Heart right ventricle (tissue), 16 donors: ENCODE results near the gene MAD1L1. TPM values are rescaled to one million over a fixed set of nuclear protein-coding genes. Genes with fewer than 3 reads are reported as not detected.

Experiments used
- ATAC-seq, 8 donors: fragments of 200-7000 bp; cut with Tn5 transposase; one replicate each; pipeline ENCODE4 v1.9.1; 2020; ENCODE audit warnings: mild to moderate bottlenecking in 8 of 8, moderate library complexity in 8 of 8, moderate number of reproducible peaks in 1 of 8
- DNase-seq, 2 donors: peaks; one replicate each; pipeline ENCODE4 v3.0.0-alpha.2; 2020
- H3K27ac ChIP-seq, 10 donors: fragments of 200-600 bp; sonication (generic) in 2 of 10; one replicate each; pipeline versions ENCODE4 v1.5.0 to v1.8.0; 2020 to 2022; ENCODE audit warnings: mild to moderate bottlenecking in 3 of 10
- H3K27me3 ChIP-seq, 7 donors: fragments of 200-600 bp; one replicate each; pipeline ENCODE4 v1.8.0; 2021 to 2022; ENCODE audit warnings: mild to moderate bottlenecking in 2 of 7
- H3K36me3 ChIP-seq, 9 donors: fragments of 200-600 bp; sonication (generic) in 1 of 9; one replicate each; pipeline versions ENCODE4 v1.5.0 to v1.8.0; 2020 to 2022; ENCODE audit warnings: mild to moderate bottlenecking in 2 of 9
- H3K4me1 ChIP-seq, 9 donors: fragments of 200-600 bp; sonication (generic) in 1 of 9; one replicate each; pipeline versions ENCODE4 v1.5.0 to v1.8.0; 2020 to 2022; ENCODE audit warnings: mild to moderate bottlenecking in 4 of 9
- H3K4me3 ChIP-seq, 10 donors: fragments of 200-600 bp; sonication (generic) in 2 of 10; one replicate each; pipeline versions ENCODE4 v1.5.0 to v1.8.0; 2020 to 2022; ENCODE audit warnings: mild to moderate bottlenecking in 7 of 10, moderate library complexity in 2 of 10
- H3K9me3 ChIP-seq, 11 donors: fragments of 200-600 bp in 10 of 11; sonication (generic) in 2 of 11; one replicate each; pipeline versions ENCODE4 v1.5.0 to v1.8.0; 2013 to 2022; ENCODE audit warnings: mild to moderate bottlenecking in 2 of 11, control low read depth in 1 of 11, moderate library complexity in 1 of 11
- WGBS, 2 donors: extraction: QIAGEN DNeasy Blood & Tissue Kit; methylation state at CpG; one replicate each; pipeline ENCODE4 v1.1.7; 2013; ENCODE audit warnings: inconsistent platforms in 1 of 2; 5-methylcytosine and 5-hydroxymethylcytosine counted together
- intact Hi-C, 10 donors: fragments of 100-400 bp; cut with DNase I; formaldehyde crosslinking; loops; one replicate each; pipeline versions ENCODE4 v1.11.1 to v1.14.2; 2022
- polyA plus RNA-seq, 2 donors: library from polyadenylated mRNA; stranded (reverse); fragments of 200-250 nt; gene quantifications; one replicate each; pipeline ENCODE4 v1.2.3, GENCODE V29; 2013
- total RNA-seq, 10 donors: library from RNA; stranded (reverse); fragmentation: NEBNext Ultra II Directional in 3 of 10; extraction: Animal tissue kit (Norgen Biotek cat#: 25700) in 3 of 10; gene quantifications; one replicate each; pipeline versions ENCODE4 v1.2.1 to v1.2.4, GENCODE V29; 2021 to 2023
- TF ChIP-seq, protein P1 (sequence below), 9 donors: fragments of 200-600 bp; sonication (generic) in 2 of 9; IDR thresholded peaks; one replicate each; pipeline versions ENCODE4 v1.5.0 to v1.8.0; 2021 to 2022; ENCODE audit warnings: antibody characterized with exemption in 9 of 9, mild to moderate bottlenecking in 5 of 9, moderate library complexity in 1 of 9
- donor health status: Arrhythmogenic right ventricular cardiomyopathy.
- donor health status: ischemic (EF 13 %, LVEDD 7.1; RV severe dilation, severe dysfunction).
- donor health status: healthy with polysubstance abuse.
- donor health status: DM: no; HTN: yes; CAD: no.
- donor health status: DM: no; HTN: no; CAD: no.
- donor health status: ischemic (EF 25% LVEDD 6.9; RV normal size, moderate dysfunction).
- donor health status: ischemic (EF 25% LVEDD 5.7; RV mildly dilated, moderate dysfunction).
- donor health status: healthy.
- donor health status: DM: yes; HTN: yes; CAD: no.
- donor health status: Ischemic cardiomyopathy.
- donor health status: ischemic (EF 35%, LVEDD 5.7; RV mildly dilated, moderate dysfunction).
- donor health status: nonischemic (EF 11% LVEDD 7.7; RV severe dilation, severe dysfunction).
- donor health status: DM: yes; HTN: yes; CAD: no.
- donor health status: PGD.
- donor health status: ischemic (EF 29% LVEDD 5.4; RV normal size, mild dysfunction).
- donor health status: nonischemic (EF 23%, LVEDD 6.1; RV moderate dilation, normal function).

MAD1L1 gene
- total and polyA plus RNA-seq, 12 donors, result 13.8 to 46.8 (median 20.2) TPM

DNA sequence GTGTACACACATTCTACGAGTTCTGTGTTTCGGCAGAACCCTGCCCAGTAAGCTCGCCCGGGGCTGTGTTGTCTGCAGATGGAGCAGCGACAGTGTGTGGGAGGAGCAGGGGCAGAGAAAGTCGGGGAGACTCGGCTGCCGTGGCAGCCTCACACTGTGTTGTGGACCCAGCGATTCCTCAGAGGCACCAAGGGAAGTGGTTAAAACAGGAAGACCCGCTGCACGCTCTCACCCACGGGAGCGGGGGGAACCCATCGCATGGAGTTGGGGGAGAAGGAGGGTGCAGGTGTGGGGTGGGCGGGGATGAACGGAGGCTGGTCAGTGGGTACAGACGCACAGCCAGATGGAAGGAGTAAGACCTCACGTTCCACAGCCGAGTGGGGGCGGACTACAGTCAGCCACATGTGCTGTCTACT is 312.5 kb downstream of the MAD1L1 start:
- Histone ChIP-seq H3K9me3 (no peaks in the 10 kb centered on the region), H3K4me1 (peaks cover 4 to 73% (median 18%) of the 10 kb centered on the region in 9 donors), H3K36me3 (peaks cover 0 to 8% (median 0%) of the 10 kb centered on the region in 9 donors), H3K4me3 (peak overlapping the region in 1 of 10 donors; percentile 39), H3K27me3 (no peaks in the 10 kb centered on the region), H3K27ac (peak overlapping the region in 1 of 10 donors; percentile 63)
- TF ChIP-seq, protein P1, sequence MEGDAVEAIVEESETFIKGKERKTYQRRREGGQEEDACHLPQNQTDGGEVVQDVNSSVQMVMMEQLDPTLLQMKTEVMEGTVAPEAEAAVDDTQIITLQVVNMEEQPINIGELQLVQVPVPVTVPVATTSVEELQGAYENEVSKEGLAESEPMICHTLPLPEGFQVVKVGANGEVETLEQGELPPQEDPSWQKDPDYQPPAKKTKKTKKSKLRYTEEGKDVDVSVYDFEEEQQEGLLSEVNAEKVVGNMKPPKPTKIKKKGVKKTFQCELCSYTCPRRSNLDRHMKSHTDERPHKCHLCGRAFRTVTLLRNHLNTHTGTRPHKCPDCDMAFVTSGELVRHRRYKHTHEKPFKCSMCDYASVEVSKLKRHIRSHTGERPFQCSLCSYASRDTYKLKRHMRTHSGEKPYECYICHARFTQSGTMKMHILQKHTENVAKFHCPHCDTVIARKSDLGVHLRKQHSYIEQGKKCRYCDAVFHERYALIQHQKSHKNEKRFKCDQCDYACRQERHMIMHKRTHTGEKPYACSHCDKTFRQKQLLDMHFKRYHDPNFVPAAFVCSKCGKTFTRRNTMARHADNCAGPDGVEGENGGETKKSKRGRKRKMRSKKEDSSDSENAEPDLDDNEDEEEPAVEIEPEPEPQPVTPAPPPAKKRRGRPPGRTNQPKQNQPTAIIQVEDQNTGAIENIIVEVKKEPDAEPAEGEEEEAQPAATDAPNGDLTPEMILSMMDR (IDR thresholded peaks at IDR 0.05), result no peak
- intact Hi-C loops, result no loop called here
- DNase-seq, result peak in 1 of 2 donors; percentile 14
- ATAC-seq, result peak in 5 of 8 donors; percentile 9 to 30 (median 20)
- 86 to 87% methylated on average over 20 of the region's 20 CpGs for whole genome bisulfite sequencing, 2 donors

DNA sequence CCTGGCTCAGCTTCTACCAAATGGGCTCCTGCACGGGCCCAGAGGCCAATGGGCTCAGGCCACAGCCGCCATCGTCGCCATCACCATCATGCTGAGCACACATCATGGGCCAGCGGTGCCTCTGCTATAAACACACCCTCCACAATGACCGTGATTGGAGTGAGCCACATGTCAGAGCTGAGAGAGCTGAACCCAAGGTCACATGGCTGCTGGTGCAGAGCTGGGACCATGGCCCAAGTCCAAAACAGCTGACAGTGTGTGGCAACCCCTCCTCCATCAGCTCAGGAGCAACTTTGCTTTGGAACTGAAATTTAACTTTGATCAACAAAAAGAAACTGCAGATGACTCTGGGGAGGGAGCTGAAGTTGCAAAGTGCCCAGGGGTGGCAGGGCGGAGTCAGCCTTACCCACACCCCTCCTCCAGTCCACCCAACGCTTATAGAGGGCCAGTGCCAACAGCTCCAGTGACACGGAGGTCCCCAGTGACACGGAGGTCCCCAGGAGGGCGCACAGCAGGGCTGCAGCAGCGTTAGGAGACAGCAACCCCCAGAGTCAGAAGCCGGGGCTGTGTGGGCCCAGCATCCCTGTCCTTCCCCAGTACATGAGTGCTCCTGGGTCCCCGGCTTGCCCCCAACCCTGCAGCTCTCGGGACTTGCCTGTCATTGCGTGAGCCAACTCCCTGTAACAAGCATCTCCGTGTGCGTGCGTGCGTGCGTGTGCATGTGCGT is 313.0 kb downstream of the MAD1L1 start:
- intact Hi-C loops, result no loop called here
- H3K27me3 ChIP-seq, result no peaks in the 10 kb centered on the region
- peak overlapping the region in 2 of 10 donors; percentile 15 to 63 for H3K27ac ChIP-seq
- H3K36me3 ChIP-seq, result peaks cover 0 to 8% (median 0%) of the 10 kb centered on the region in 9 donors
- DNase-seq (peak; percentile 42 to 65), ATAC-seq (peak; percentile 73 to 86 (median 80))
- peak overlapping the region in 1 of 10 donors; percentile 39 for H3K4me3 ChIP-seq
- TF ChIP-seq, protein P1 (IDR thresholded peaks at IDR 0.05), result no peak
- 73 to 77% methylated on average over 22 of the region's 22 CpGs for WGBS, 2 donors
- H3K4me1 ChIP-seq, result peaks cover 4 to 68% (median 18%) of the 10 kb centered on the region in 9 donors
- no peaks in the 10 kb centered on the region for H3K9me3 ChIP-seq

DNA sequence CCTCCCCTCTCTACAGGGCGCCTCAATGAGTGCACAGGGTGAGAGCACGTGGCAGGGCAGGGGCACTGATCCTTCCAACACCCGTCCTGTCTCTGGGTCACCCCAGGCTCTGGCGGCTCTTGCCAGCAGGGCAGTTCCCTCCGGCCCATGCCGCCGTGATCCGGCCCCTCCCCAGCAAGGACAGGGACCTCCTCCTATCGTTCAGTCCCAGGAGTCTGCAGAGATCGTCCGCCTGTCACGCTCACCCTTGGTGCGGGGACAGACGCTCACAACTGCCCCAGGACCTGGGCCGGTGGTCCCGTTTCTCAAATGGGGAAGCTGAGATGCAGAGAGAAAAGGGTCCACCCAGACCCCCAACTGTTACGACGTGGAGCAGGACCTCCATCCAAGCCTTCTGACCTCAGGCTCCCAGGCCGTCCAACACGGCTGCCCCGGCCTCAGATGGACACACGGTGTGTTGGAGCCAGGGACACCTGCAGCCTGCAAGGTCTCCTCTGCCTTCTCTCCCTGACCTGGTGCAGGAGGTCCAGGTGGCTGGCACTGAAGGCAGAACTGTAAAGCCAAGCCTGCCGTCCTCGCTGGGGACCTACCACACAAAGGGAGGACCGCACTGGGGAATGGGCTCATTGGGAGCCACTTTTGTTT is 313.7 kb downstream of the MAD1L1 start:
- TF ChIP-seq, protein P1 (IDR thresholded peaks at IDR 0.05), result no peak
- H3K9me3 ChIP-seq, result no peaks in the 10 kb centered on the region
- H3K36me3 ChIP-seq, result peaks cover 0 to 8% (median 0%) of the 10 kb centered on the region in 9 donors
- no peak overlapping the region for H3K4me3 ChIP-seq
- intact Hi-C loops, result no loop called here
- H3K27ac ChIP-seq, result peak overlapping the region in 2 of 10 donors; percentile 15 to 63
- peak in 1 of 8 donors; percentile 18 for ATAC-seq
- 92 to 96% methylated on average over 25 of the region's 25 CpGs for WGBS, 2 donors
- H3K27me3 ChIP-seq, result no peaks in the 10 kb centered on the region
- peaks cover 7 to 63% (median 18%) of the 10 kb centered on the region in 9 donors for H3K4me1 ChIP-seq
- DNase-seq, result peak in 1 of 2 donors; percentile 15

DNA sequence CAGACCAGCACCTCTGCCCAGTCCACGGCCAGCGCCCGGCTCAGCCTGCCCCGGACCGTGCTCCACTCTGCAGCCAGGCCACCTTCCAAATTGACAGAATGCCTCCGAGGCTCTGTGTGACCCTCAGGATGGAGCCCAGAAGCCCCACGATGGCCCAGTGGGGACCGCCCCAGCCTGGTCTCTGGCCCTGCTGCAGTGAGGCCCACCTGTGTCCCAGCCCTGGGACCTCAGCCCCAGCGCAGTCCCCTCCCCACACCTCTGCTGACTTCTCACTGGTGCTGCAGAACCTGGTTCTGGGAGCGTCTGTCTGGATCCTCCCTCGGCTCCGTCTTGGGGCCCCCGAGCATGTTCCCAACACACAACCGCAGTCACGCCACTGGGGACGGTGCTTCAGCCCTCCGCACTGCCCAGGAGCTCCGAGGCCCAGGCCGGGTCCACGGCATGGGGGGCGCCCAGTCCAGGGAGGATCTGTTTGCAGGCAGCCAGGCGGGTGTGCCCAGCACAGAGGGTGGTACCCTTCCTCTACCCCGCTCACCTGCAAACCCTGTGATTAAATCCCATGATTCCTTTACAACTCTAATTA is 314.6 kb downstream of the MAD1L1 start:
- Histone ChIP-seq H3K27ac (no peak overlapping the region), H3K36me3 (peaks cover 0 to 8% (median 0%) of the 10 kb centered on the region in 9 donors), H3K4me1 (peaks cover 10 to 64% (median 24%) of the 10 kb centered on the region in 9 donors), H3K27me3 (no peaks in the 10 kb centered on the region), H3K4me3 (no peak overlapping the region), H3K9me3 (no peaks in the 10 kb centered on the region)
- 97 to 98% methylated on average over 23 of the region's 23 CpGs for WGBS, 2 donors
- TF ChIP-seq, protein P1 (IDR thresholded peaks at IDR 0.05), result no peak
- intact Hi-C loops, result no loop called here
- DNase-seq (peak in 1 of 2 donors; percentile 12), ATAC-seq (peak in 1 of 8 donors; percentile 8)
